Glomerular visceral epithelial cell (primary cell): ENCODE data around the gene IDI2.

Experiments
- DNase-seq: peaks from one replicate; pipeline ENCODE4 v3.0.0-alpha.2; 2016; ENCODE audit errors: extremely low spot score

Gene IDI2

GRCh38 chr10:980468-981093 is 45.1 kb downstream of the IDI2 start:
- no peak for DNase-seq

GRCh38 chr10:978826-979421 is 46.7 kb downstream of the IDI2 start:
- no peak for DNase-seq

DNA sequence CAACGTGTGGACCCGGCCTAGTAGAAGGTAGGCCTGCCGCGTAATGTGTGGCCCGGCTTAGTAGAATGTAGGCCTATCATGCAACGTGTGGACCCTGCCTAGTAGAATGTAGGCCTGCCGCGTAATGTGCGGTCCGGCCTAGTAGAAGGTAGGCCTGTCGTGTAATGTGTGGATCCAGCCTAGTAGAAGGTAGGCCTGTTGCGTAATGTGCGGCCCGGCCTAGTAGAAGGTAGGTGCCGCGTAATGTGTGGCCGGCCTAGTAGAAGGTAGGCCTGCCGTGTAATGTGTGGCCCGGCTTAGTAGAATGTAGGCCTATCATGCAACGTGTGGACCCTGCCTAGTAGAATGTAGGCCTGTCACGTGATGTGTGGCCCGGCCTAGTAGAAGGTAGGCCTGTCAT is 49.3 kb downstream of the IDI2 start:
- no peak for DNase-seq

DNA sequence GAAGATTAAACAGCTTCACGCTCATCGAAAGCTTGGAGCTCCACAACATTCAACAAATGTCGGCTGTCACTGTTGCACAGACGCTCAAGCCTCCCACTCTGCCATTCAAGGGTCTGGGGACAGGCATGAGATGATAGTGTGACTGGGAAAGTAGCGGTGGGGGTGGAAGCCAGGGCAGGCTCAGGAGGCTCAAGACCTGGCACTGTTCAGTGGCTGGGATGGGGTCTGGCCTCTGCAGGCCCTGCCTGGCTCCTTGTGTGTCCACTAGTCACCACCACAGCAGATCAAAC is 50.9 kb downstream of the IDI2 start:
- DNase-seq, result no peak

DNA sequence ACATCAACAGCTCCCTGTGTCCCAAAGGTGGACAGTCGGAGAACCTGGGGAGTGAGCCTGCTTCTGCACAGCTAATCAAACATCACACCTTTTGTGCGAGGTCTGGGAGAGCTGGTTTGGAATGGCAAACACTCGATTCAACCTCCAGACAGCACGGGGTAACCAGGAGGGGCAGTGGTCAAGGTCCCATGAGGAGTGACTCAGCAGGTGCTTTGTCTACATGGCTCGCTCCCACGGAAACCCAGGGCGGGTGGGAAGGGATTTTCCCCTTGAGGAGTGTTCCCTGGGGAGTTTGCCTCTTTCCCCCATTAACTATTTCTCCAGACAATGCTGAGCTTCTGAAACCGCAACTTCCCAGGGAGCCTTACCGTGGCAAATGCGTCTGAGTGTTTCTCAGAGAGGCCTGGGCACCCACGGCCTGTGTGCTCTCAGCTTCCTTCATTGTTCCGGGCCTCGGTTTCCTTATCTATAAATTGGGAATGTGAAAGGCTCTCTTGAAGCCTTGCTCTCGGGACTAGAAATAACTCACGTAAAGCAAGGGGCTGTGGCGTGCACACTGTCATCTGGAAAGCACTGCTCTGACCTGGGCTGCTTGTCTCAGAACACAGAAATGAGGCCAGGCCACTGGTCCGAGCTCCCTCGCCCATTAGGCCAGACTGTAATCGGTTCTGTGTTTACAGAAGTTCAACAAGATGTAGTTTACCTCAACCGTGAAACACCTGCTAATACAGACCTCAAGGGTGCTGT is 51.4 kb downstream of the IDI2 start:
- DNase-seq, result peak; percentile 91

DNA sequence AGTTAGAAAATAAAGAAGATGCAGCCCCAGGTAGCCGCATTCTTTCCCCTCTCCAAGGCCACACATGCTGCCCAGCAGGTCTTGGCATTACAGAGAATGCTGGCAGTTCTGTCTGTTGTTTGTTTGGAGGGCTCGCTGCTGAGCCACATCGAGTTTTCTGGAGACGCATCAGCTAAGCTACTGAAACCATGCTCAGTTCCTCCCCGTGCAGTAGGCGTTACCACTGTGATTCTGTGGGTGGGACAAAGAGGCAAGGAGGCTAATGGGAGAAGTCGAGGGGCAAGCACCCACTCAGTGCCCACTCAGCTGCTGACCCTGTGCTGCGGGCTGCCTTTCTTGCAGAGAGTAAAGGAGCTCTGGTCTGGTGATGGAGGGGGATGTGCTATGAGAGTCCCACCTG is 52.9 kb downstream of the IDI2 start:
- DNase-seq, result no peak

- no peak for DNase-seq
Observed at GRCh38 chr10:971613-972012, 54.0 kb downstream of the IDI2 start.

DNA sequence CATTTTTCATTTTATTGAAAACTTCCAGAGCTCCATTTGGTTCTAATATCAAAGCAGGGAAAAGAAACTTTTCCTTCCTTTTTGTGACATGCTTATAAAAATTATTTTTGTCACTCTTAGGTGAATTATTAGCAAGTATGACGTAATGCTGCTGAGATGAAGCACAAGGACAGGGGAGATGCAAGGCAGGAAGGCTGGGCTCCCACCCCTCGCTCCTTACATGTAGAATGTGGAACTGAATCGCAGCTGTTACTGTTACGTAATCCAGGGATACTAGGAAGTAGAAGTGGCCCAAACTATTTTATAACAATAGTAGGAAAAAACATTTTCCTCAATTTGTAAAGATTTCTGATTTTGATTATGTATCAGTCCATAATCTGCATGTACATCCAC is 54.5 kb downstream of the IDI2 start:
- peak; percentile 23 for DNase-seq

DNA sequence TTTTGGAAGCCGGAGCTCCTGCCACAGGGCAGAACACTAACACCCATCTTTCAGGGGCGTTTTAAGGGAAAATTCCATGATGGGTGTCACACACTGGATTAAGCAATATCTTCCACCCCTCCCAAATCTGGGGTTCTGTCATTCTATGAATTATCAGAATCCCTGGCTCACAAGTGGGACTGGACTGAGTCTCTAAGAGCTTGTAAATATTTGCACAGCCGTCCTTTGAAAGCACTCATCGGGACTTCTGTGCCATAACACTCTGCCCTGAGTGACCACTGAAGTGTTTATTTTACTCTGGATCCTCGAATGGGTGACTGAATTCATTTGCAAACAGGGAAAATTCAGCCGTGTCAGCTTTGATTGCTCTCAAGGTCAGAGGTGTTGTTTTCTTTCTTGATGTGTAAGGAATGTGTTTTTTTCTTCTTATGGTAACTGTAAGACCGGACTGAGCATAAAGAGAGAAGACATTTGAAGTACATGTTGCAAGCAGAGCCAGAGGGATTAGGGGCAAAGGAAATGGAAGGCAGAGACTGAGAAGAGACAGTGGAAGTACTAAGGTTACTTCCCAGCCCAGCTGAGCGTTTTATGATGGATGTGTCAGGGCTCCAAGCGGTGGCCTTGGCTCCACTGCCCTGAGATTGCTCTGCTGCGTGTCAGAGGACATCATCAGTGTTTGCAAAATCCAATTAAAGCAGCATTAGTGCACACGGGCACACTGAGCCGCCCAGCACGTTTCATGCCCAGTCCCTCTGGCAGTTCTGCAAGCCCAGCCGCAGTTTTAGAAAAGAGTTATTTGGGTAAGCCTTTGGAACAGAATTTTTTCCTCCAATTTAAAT is 55.1 kb downstream of the IDI2 start:
- DNase-seq, result peak; percentile 18

DNA sequence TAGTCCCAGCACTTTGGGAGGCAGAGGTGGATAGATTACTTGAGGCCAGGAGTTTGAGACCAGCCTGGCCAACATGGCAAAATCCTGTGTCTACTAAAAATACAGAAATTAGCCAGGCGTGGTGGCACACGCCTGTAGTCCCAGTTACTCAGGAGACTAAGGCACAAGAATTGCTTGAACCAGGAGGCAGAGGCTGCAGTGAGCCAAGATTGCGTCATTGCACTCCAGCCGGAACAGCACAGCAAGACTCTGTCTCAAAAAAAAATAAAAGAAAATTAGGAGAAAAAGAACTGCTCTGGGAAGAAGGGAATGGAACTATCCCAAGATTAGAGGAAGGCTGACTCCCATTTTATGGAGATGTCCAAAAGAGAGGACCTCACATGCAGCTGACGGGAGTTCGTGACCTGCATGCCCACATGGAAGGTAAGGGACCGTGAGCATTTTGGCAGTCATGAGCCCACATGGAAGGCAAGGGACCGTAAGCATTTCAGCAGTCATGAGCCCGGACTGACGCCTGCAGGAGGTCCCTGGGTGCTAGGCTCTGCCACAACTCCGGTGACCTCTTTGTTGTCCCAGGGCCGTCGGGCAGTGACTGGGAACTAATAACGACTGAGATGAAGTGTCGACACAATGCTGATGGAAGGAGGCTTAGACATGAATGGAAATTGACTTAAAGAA is 56.0 kb downstream of the IDI2 start:
- no peak for DNase-seq
